PC-9 (cell line): ENCODE results near the gene ZNF592.

ENCODE experiments used
- EZH2 ChIP-seq: fragments of 200-600 bp; sonication (generic); IDR thresholded peaks from 2 replicates; pipeline ENCODE4 v1.8.0; 2017; ENCODE audit warnings: antibody characterized with exemption, low read depth
- TF ChIP-seq, protein P1 (sequence below): fragments of 200-600 bp; sonication (generic); conservative IDR thresholded peaks from 2 replicates; pipeline ENCODE4 v1.6.1; 2017; ENCODE audit warnings: mixed run types, antibody characterized with exemption, mild to moderate bottlenecking, moderate library complexity

DNA sequence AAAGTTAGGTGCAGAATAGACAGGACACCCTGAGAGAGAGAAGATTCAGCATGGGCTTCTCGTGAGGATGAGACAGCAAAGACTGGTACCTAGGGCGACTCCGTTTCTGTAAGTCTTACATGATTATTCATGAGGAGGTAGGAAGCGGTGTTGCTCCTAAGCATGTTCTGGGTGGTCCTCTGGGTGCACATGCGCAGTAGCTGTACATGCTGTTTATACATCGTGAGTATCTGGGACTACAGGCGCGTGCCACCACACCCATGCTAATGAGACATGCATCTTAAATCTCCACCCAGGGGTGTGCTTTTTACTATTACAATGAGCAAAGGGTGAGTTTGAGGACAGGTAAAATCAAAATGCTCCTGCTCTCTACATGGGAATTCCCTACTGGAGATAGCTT, 81.0 kb downstream of the ZNF592 start:
- TF ChIP-seq, protein P1, sequence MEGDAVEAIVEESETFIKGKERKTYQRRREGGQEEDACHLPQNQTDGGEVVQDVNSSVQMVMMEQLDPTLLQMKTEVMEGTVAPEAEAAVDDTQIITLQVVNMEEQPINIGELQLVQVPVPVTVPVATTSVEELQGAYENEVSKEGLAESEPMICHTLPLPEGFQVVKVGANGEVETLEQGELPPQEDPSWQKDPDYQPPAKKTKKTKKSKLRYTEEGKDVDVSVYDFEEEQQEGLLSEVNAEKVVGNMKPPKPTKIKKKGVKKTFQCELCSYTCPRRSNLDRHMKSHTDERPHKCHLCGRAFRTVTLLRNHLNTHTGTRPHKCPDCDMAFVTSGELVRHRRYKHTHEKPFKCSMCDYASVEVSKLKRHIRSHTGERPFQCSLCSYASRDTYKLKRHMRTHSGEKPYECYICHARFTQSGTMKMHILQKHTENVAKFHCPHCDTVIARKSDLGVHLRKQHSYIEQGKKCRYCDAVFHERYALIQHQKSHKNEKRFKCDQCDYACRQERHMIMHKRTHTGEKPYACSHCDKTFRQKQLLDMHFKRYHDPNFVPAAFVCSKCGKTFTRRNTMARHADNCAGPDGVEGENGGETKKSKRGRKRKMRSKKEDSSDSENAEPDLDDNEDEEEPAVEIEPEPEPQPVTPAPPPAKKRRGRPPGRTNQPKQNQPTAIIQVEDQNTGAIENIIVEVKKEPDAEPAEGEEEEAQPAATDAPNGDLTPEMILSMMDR, result no peak
- TF ChIP-seq EZH2, result no peak
